ENCODE results near the gene CFAP45. TPM values are rescaled to one million over a fixed set of nuclear protein-coding genes. Genes with fewer than 3 reads are reported as not detected.

The CFAP45 gene
- total and polyA plus RNA-seq, 3 experiments from 2014 or later: 0.18 to 1.2 (median 0.75) TPM

- H3K4me1 Mint-ChIP-seq: peaks cover 59 to 87% (median 67%) of the 10 kb centered on the region in 3 donors
- H3K27ac ChIP-seq (ENCODE audit: low read depth, low read length): no peak overlapping the region
- peaks cover 0 to 7% (median 2%) of the 10 kb centered on the region in 5 donors for H3K9me3 Mint-ChIP-seq
- peaks cover 31% of the 10 kb centered on the region for H3K36me3 ChIP-seq (ENCODE audit: insufficient read depth, low read length)
- H3K9me3 ChIP-seq (ENCODE audit: low read length): no peaks in the 10 kb centered on the region
- H3K4me3 ChIP-seq (ENCODE audit: low read length): no peak overlapping the region
- H3K4me1 ChIP-seq (ENCODE audit: insufficient read depth, low read length): peaks cover 33% of the 10 kb centered on the region
- H3K27ac Mint-ChIP-seq: peak overlapping the region; percentile 19 to 100 (median 78)
- ChIA-PET POLR2A (no interaction called here), CTCF (no interaction called here)
- DNase-seq: no peak
- peaks cover 12 to 75% (median 16%) of the 10 kb centered on the region in 3 donors for H3K36me3 Mint-ChIP-seq
- peak overlapping the region in 3 of 7 donors; percentile 20 to 95 (median 24) for H3K4me3 Mint-ChIP-seq
- H3K27me3 Mint-ChIP-seq: peaks cover 0 to 13% of the 10 kb centered on the region in 2 donors
- H3K27me3 ChIP-seq (ENCODE audit: insufficient read depth, low read length, poor library complexity, severe bottlenecking): no peaks in the 10 kb centered on the region
Observed at GRCh38 chr1:159920202-159920601, 20.2 kb upstream of the CFAP45 start.

GRCh38 chr1:159919236-159919865, 19.4 kb upstream of the CFAP45 start:
- peaks cover 14 to 70% (median 16%) of the 10 kb centered on the region in 3 donors for H3K36me3 Mint-ChIP-seq
- H3K27me3 Mint-ChIP-seq: peaks cover 0 to 11% of the 10 kb centered on the region in 2 donors
- Histone ChIP-seq H3K27ac (ENCODE audit: low read depth, low read length) (no peak overlapping the region), H3K9me3 (ENCODE audit: low read length) (no peaks in the 10 kb centered on the region), H3K36me3 (ENCODE audit: insufficient read depth, low read length) (peaks cover 31% of the 10 kb centered on the region), H3K4me3 (ENCODE audit: low read length) (no peak overlapping the region), H3K4me1 (ENCODE audit: insufficient read depth, low read length) (peaks cover 33% of the 10 kb centered on the region), H3K27me3 (ENCODE audit: insufficient read depth, low read length, poor library complexity, severe bottlenecking) (no peaks in the 10 kb centered on the region)
- H3K27ac Mint-ChIP-seq: peak overlapping the region in 7 of 8 donors; percentile 59 to 97 (median 70)
- POLR2A ChIA-PET: no interaction called here
- H3K4me3 Mint-ChIP-seq: peak overlapping the region in 1 of 7 donors; percentile 5
- H3K4me1 Mint-ChIP-seq: peaks cover 62 to 94% (median 76%) of the 10 kb centered on the region in 3 donors
- H3K9me3 Mint-ChIP-seq: peaks cover 0 to 6% (median 2%) of the 10 kb centered on the region in 5 donors
- CTCF ChIA-PET: no interaction called here
- DNase-seq: no peak

- peaks cover 63 to 94% (median 80%) of the 10 kb centered on the region in 3 donors for H3K4me1 Mint-ChIP-seq
- no peak for DNase-seq
- peaks cover 0 to under 1% (median 0%) of the 10 kb centered on the region in 5 donors for H3K9me3 Mint-ChIP-seq
- H3K36me3 Mint-ChIP-seq: peaks cover 14 to 62% (median 16%) of the 10 kb centered on the region in 3 donors
- H3K4me3 Mint-ChIP-seq: peak overlapping the region in 3 of 7 donors; percentile 5 to 78 (median 32)
- ChIA-PET POLR2A (no interaction called here), CTCF (no interaction called here)
- Histone ChIP-seq H3K36me3 (ENCODE audit: insufficient read depth, low read length) (peaks cover 31% of the 10 kb centered on the region), H3K27ac (ENCODE audit: low read depth, low read length) (no peak overlapping the region), H3K27me3 (ENCODE audit: insufficient read depth, low read length, poor library complexity, severe bottlenecking) (no peaks in the 10 kb centered on the region), H3K4me1 (ENCODE audit: insufficient read depth, low read length) (peaks cover 41% of the 10 kb centered on the region), H3K4me3 (ENCODE audit: low read length) (no peak overlapping the region), H3K9me3 (ENCODE audit: low read length) (no peaks in the 10 kb centered on the region)
- peaks cover 0 to 4% of the 10 kb centered on the region in 2 donors for H3K27me3 Mint-ChIP-seq
- peak overlapping the region; percentile 30 to 97 (median 74) for H3K27ac Mint-ChIP-seq
Observed at GRCh38 chr1:159918352-159919200, 18.6 kb upstream of the CFAP45 start.

GRCh38 chr1:159917533-159918351, 17.8 kb upstream of the CFAP45 start:
- POLR2A ChIA-PET: no interaction called here
- H3K4me1 Mint-ChIP-seq: peaks cover 63 to 94% (median 80%) of the 10 kb centered on the region in 3 donors
- Histone ChIP-seq H3K9me3 (ENCODE audit: low read length) (no peaks in the 10 kb centered on the region), H3K36me3 (ENCODE audit: insufficient read depth, low read length) (peaks cover 31% of the 10 kb centered on the region), H3K27me3 (ENCODE audit: insufficient read depth, low read length, poor library complexity, severe bottlenecking) (no peaks in the 10 kb centered on the region), H3K4me1 (ENCODE audit: insufficient read depth, low read length) (peaks cover 40% of the 10 kb centered on the region), H3K4me3 (ENCODE audit: low read length) (no peak overlapping the region), H3K27ac (ENCODE audit: low read depth, low read length) (no peak overlapping the region)
- H3K36me3 Mint-ChIP-seq: peaks cover 14 to 57% (median 16%) of the 10 kb centered on the region in 3 donors
- no peaks in the 10 kb centered on the region for H3K9me3 Mint-ChIP-seq
- peak overlapping the region in 1 of 7 donors; percentile 6 for H3K4me3 Mint-ChIP-seq
- CTCF ChIA-PET: no interaction called here
- peaks cover 0 to 4% of the 10 kb centered on the region in 2 donors for H3K27me3 Mint-ChIP-seq
- H3K27ac Mint-ChIP-seq: peak overlapping the region; percentile 63 to 97 (median 86)
- no peak for DNase-seq

- peaks cover 40% of the 10 kb centered on the region for H3K4me1 ChIP-seq (ENCODE audit: insufficient read depth, low read length)
- no peak overlapping the region for H3K4me3 ChIP-seq (ENCODE audit: low read length)
- Mint-ChIP-seq H3K27me3 (peaks cover 0 to 4% of the 10 kb centered on the region in 2 donors), H3K4me3 (peak overlapping the region in 1 of 7 donors; percentile 26), H3K27ac (peak overlapping the region; percentile 44 to 92 (median 84)), H3K9me3 (no peaks in the 10 kb centered on the region), H3K36me3 (peaks cover 14 to 53% (median 16%) of the 10 kb centered on the region in 3 donors), H3K4me1 (peaks cover 63 to 94% (median 80%) of the 10 kb centered on the region in 3 donors)
- no peaks in the 10 kb centered on the region for H3K9me3 ChIP-seq (ENCODE audit: low read length)
- DNase-seq: no peak
- H3K27me3 ChIP-seq (ENCODE audit: insufficient read depth, low read length, poor library complexity, severe bottlenecking): no peaks in the 10 kb centered on the region
- no peak overlapping the region for H3K27ac ChIP-seq (ENCODE audit: low read depth, low read length)
- H3K36me3 ChIP-seq (ENCODE audit: insufficient read depth, low read length): peaks cover 31% of the 10 kb centered on the region
- ChIA-PET CTCF (interaction anchor here (1.1 to 1.7 kb wide), 3 partner anchors 9 to 136 kb away, joined by 3 to 6 read pairs (median 3); partner anchors contain the start of genes DUSP23 and TAGLN2), POLR2A (interaction anchor here (2.0 kb wide), 1 partner anchor 9 kb away, joined by 7 read pairs; the partner anchor contains the start of gene TAGLN2)
Observed at GRCh38 chr1:159916242-159917051, 16.5 kb upstream of the CFAP45 start.

GRCh38 chr1:159915571-159916241, 15.7 kb upstream of the CFAP45 start:
- Histone ChIP-seq H3K4me3 (ENCODE audit: low read length) (no peak overlapping the region), H3K4me1 (ENCODE audit: insufficient read depth, low read length) (peaks cover 40% of the 10 kb centered on the region), H3K9me3 (ENCODE audit: low read length) (no peaks in the 10 kb centered on the region), H3K27ac (ENCODE audit: low read depth, low read length) (no peak overlapping the region), H3K36me3 (ENCODE audit: insufficient read depth, low read length) (peaks cover 24% of the 10 kb centered on the region), H3K27me3 (ENCODE audit: insufficient read depth, low read length, poor library complexity, severe bottlenecking) (no peaks in the 10 kb centered on the region)
- Mint-ChIP-seq H3K4me1 (peaks cover 63 to 94% (median 80%) of the 10 kb centered on the region in 3 donors), H3K27me3 (peaks cover 0 to 4% of the 10 kb centered on the region in 2 donors), H3K4me3 (peak overlapping the region in 1 of 7 donors; percentile 16), H3K27ac (peak overlapping the region; percentile 57 to 92 (median 84)), H3K9me3 (no peaks in the 10 kb centered on the region), H3K36me3 (peaks cover 10 to 46% (median 11%) of the 10 kb centered on the region in 3 donors)
- DNase-seq: no peak
- ChIA-PET POLR2A (interaction anchor here (1.2 to 2.0 kb wide), 2 partner anchors 8 to 10 kb away, joined by 4 to 7 read pairs; partner anchors contain the start of gene TAGLN2), CTCF (interaction anchor here (1.1 to 1.7 kb wide), 4 partner anchors 10 to 135 kb away, joined by 3 to 6 read pairs (median 3); partner anchors contain the start of genes DUSP23 and TAGLN2)
